Pancreas (tissue), 10 donors: Measurements from ENCODE around the gene CRACR2A. TPM values are rescaled to one million over a fixed set of nuclear protein-coding genes. Genes with fewer than 3 reads are reported as not detected.

Source experiments
- ATAC-seq, 4 donors: fragments of 200-7000 bp; cut with Tn5 transposase; one replicate each; pipeline versions ENCODE4 v1.8.0 to v1.9.1; 2020; ENCODE audit warnings: mild to moderate bottlenecking in 4 of 4, moderate library complexity in 4 of 4
- DNase-seq, 6 donors: peaks; one replicate each; pipeline ENCODE4 v3.0.0-alpha.2; 2020
- FAIRE-seq: peaks from 2 replicates; lab custom pipeline; 2012; peaks lifted over from hg19 to GRCh38; lab: Jason Lieb, UNC
- H3K27ac ChIP-seq, 4 donors: fragments of 200-600 bp; sonication (generic); 1 replicate in 3 of 4; 2 replicates in 1 of 4; pipeline versions ENCODE4 v1.5.0 to v1.8.0; 2020
- H3K27me3 ChIP-seq, 4 donors: fragments of 200-600 bp; one replicate each; pipeline ENCODE4 v1.8.0; 2021
- H3K36me3 ChIP-seq, 3 donors: fragments of 200-600 bp; sonication (generic) in 1 of 3; one replicate each; pipeline versions ENCODE4 v1.5.0 to v1.8.0; 2020 to 2021
- H3K4me1 ChIP-seq, 3 donors: fragments of 200-600 bp; one replicate each; pipeline ENCODE4 v1.8.0; 2021
- H3K4me3 ChIP-seq, 4 donors: fragments of 200-600 bp; sonication (generic) in 2 of 4; one replicate each; pipeline versions ENCODE4 v1.5.0 to v1.8.0; 2020 to 2021
- H3K9me3 ChIP-seq, 4 donors: fragments of 200-600 bp; one replicate each; pipeline ENCODE4 v1.8.0; 2021
- CTCF ChIP-seq, 4 donors: fragments of 200-600 bp; sonication (generic) in 3 of 4; IDR thresholded peaks; one replicate each; pipeline versions ENCODE4 v1.5.0 to v1.8.0; 2021; ENCODE audit warnings: antibody characterized with exemption in 4 of 4
- WGBS, 2 donors: extraction: QIAGEN DNeasy Blood & Tissue Kit; methylation state at CpG; one replicate each; pipeline ENCODE4 v1.1.7; 2013; 5-methylcytosine and 5-hydroxymethylcytosine counted together
- intact Hi-C, 3 donors: fragments of 100-400 bp; cut with DNase I; formaldehyde crosslinking; loops; one replicate each; pipeline versions ENCODE4 v1.11.1 to v1.14.2; 2022
- polyA plus RNA-seq, 2 donors: library from polyadenylated mRNA; stranded (reverse); fragments of 200-250 nt; gene quantifications; one replicate each; pipeline ENCODE4 v1.2.3, GENCODE V29; 2013
- total RNA-seq, 6 donors: library from RNA; stranded (reverse); fragmentation: NEBNext Ultra II Directional in 4 of 6; extraction: Animal tissue kit (Norgen Biotek cat#: 25700) in 4 of 6; gene quantifications; one replicate each; pipeline versions ENCODE4 v1.2.1 to v1.2.4, GENCODE V29; 2021 to 2023
- donor health status: healthy with polysubstance abuse.
- donor health status: DM: no; HTN: no; CAD: no; lungs with moderate emphysema.
- donor health status: DM: no; HTN: no; CAD: no.
- donor health status: control.
- donor health status: control.
- donor health status: Bipolar disorder and iron deficiency.
- donor health status: DM: yes; HTN: yes; CAD: no.
- donor health status: DM: no; HTN: no; CAD: no.
- donor health status: DM: no; HTN: no; CAD: no.
- donor health status: DM: yes; HTN: yes; CAD: no.

The CRACR2A gene
- total and polyA plus RNA-seq, 8 donors: 1.5 to 10.3 (median 7.3) TPM

GRCh38 chr12:3723916-3724805 is 28.7 kb downstream of the CRACR2A start:
- no peaks in the 10 kb centered on the region for H3K9me3 ChIP-seq
- FAIRE-seq: no peak
- intact Hi-C loops: no loop called here
- H3K36me3 ChIP-seq: no peaks in the 10 kb centered on the region
- H3K4me1 ChIP-seq: no peaks in the 10 kb centered on the region
- WGBS, 2 donors: 82 to 83% methylated on average over 14 of the region's 14 CpGs
- no peak for ATAC-seq
- H3K4me3 ChIP-seq: no peak overlapping the region
- TF ChIP-seq CTCF (IDR thresholded peaks at IDR 0.05): no peak
- H3K27ac ChIP-seq: no peak overlapping the region
- no peaks in the 10 kb centered on the region for H3K27me3 ChIP-seq
- no peak for DNase-seq

GRCh38 chr12:3722368-3722767 is 30.5 kb downstream of the CRACR2A start:
- no peak for FAIRE-seq
- no peak for DNase-seq
- Histone ChIP-seq H3K9me3 (no peaks in the 10 kb centered on the region), H3K4me1 (no peaks in the 10 kb centered on the region), H3K4me3 (no peak overlapping the region), H3K36me3 (no peaks in the 10 kb centered on the region), H3K27me3 (no peaks in the 10 kb centered on the region), H3K27ac (no peak overlapping the region)
- no peak for TF ChIP-seq CTCF (IDR thresholded peaks at IDR 0.05)
- WGBS, 2 donors: 86 to 87% methylated on average over 6 of the region's 6 CpGs
- no peak for ATAC-seq
- intact Hi-C loops: no loop called here

- WGBS, 2 donors: 82 to 85% methylated on average over 4 of the region's 4 CpGs
- no peak for ATAC-seq
Measured at GRCh38 chr12:3720772-3721171, 32.1 kb downstream of the CRACR2A start.

GRCh38 chr12:3718100-3718499 is 34.8 kb downstream of the CRACR2A start:
- no peak for ATAC-seq
- 88 to 90% methylated on average over 4 of the region's 4 CpGs for WGBS, 2 donors
- no peak for TF ChIP-seq CTCF (IDR thresholded peaks at IDR 0.05)

More at GRCh38 chr12:3720772-3721171, 32.1 kb downstream of the CRACR2A start:
- Histone ChIP-seq H3K27me3 (no peaks in the 10 kb centered on the region), H3K9me3 (no peaks in the 10 kb centered on the region), H3K4me3 (no peak overlapping the region), H3K4me1 (no peaks in the 10 kb centered on the region), H3K27ac (no peak overlapping the region), H3K36me3 (no peaks in the 10 kb centered on the region)
- DNase-seq: no peak
- no peak for TF ChIP-seq CTCF (IDR thresholded peaks at IDR 0.05)
- FAIRE-seq: no peak
- intact Hi-C loops: no loop called here

More at GRCh38 chr12:3718100-3718499, 34.8 kb downstream of the CRACR2A start:
- Histone ChIP-seq H3K4me1 (no peaks in the 10 kb centered on the region), H3K4me3 (no peak overlapping the region), H3K27ac (no peak overlapping the region), H3K36me3 (no peaks in the 10 kb centered on the region), H3K9me3 (no peaks in the 10 kb centered on the region), H3K27me3 (no peaks in the 10 kb centered on the region)
- no peak for FAIRE-seq
- DNase-seq: no peak
- intact Hi-C loops: no loop called here
